HL-60 (cell line): ENCODE data around the gene ACO1.

ENCODE experiments used
- DNase-seq, 2 experiments: peaks; one replicate each; pipeline ENCODE4 v3.0.0-alpha.2; 2010 to 2020; ENCODE audit warnings: low read depth in 1 of 2, low spot score in 1 of 2
- H3K27ac ChIP-seq: fragments of 250-450 bp; sonication (Bioruptor Pico); replicated peaks from 2 replicates; pipeline ENCODE4 v1.5.1; 2020; ENCODE audit warnings: mild to moderate bottlenecking, moderate library complexity
- H3K27me3 ChIP-seq: fragments of 250-450 bp; sonication (Bioruptor Pico); 2 replicates; pipeline ENCODE4 v1.5.1; 2021; ENCODE audit warnings: mild to moderate bottlenecking, moderate library complexity; ENCODE audit not compliant: insufficient read depth, poor library complexity, severe bottlenecking
- H3K4me3 ChIP-seq: replicated peaks from 2 replicates; pipeline ENCODE4 v1.5.1; 2011; ENCODE audit warnings: mild to moderate bottlenecking, control low read depth, low read length; ENCODE audit not compliant: insufficient read depth
- CTCF ChIP-seq: IDR thresholded peaks from one replicate; pipeline ENCODE4 v1.5.1; 2011; ENCODE audit warnings: low read length, control low read depth, inconsistent platforms; ENCODE audit not compliant: insufficient read depth
- GABPA ChIP-seq: IDR thresholded peaks from 2 replicates; pipeline ENCODE4 v1.6.1; 2012; ENCODE audit warnings: low read depth
- POLR2AphosphoS5 ChIP-seq: IDR thresholded peaks from 2 replicates; pipeline ENCODE4 v1.6.1; 2012; ENCODE audit warnings: low read depth
- REST ChIP-seq: IDR thresholded peaks from 2 replicates; pipeline ENCODE4 v1.6.1; 2012; ENCODE audit warnings: low read depth; ENCODE audit not compliant: insufficient replicate concordance
- SPI1 ChIP-seq: IDR thresholded peaks from 2 replicates; pipeline ENCODE4 v1.6.1; 2012; ENCODE audit warnings: low read depth, mild to moderate bottlenecking, borderline replicate concordance

The ACO1 gene

GRCh38 chr9:32344551-32345182 is 39.8 kb upstream of the ACO1 start:
- DNase-seq = no peak
- TF ChIP-seq GABPA = no peak
- TF ChIP-seq CTCF = no peak
- TF ChIP-seq POLR2AphosphoS5 = no peak
- no peak for TF ChIP-seq SPI1
- TF ChIP-seq REST = no peak
- H3K27me3 ChIP-seq = no peaks in the 10 kb centered on the region
- H3K27ac ChIP-seq = no peak overlapping the region
- H3K4me3 ChIP-seq = no peak overlapping the region

GRCh38 chr9:32345243-32345642 is 39.2 kb upstream of the ACO1 start:
- no peak for DNase-seq
- Histone ChIP-seq H3K27ac (no peak overlapping the region), H3K4me3 (no peak overlapping the region), H3K27me3 (no peaks in the 10 kb centered on the region)
- TF ChIP-seq SPI1 = no peak
- TF ChIP-seq REST = no peak

- H3K27ac ChIP-seq = no peak overlapping the region
- no peak overlapping the region for H3K4me3 ChIP-seq
- TF ChIP-seq CTCF = no peak
- no peak for TF ChIP-seq POLR2AphosphoS5
- TF ChIP-seq GABPA = no peak
- TF ChIP-seq REST = no peak
- no peak for TF ChIP-seq SPI1
- H3K27me3 ChIP-seq = no peaks in the 10 kb centered on the region
- DNase-seq = no peak
Measured at GRCh38 chr9:32347571-32347970, 36.9 kb upstream of the ACO1 start.
